NCI-H460 (cell line): Measurements from ENCODE around the gene ALPG. TPM values are rescaled to one million over a fixed set of nuclear protein-coding genes. Genes with fewer than 3 reads are reported as not detected.
"Not testable (repeated sequence)": the region's sequence is repeated elsewhere in the genome, so short reads cannot be mapped to it uniquely, and the experiment has no call there.

ENCODE experiments used
- DNase-seq: peaks from one replicate; pipeline ENCODE4 v3.0.0-alpha.2; 2016; ENCODE audit warnings: low read depth; ENCODE audit errors: extremely low read depth
- polyA plus RNA-seq: library from polyadenylated mRNA; depleted of rRNA; stranded (reverse); fragments of >200 nt; gene quantifications from 2 replicates; pipeline ENCODE4 v1.2.3, GENCODE V29; 2014; cell fraction: nucleus; rRNA removed
- total RNA-seq: library from RNA; depleted of rRNA; stranded (reverse); fragments of >200 nt; shearing (Covaris generic); gene quantifications from 2 replicates; pipeline ENCODE4 v1.2.3, GENCODE V29; 2014; rRNA removed

The ALPG gene
- total RNA-seq, result not detected in 2 replicates
- not detected in 2 replicates for polyA plus RNA-seq

GRCh38 chr2:232406556-232407310 lies at the start of gene ALPG:
Gene ALPG, plus strand, starts transcription at chr2:232406844. Its CDS starts 51 bp downstream, at chr2:232406895.
- DNase-seq, result no peak

DNA sequence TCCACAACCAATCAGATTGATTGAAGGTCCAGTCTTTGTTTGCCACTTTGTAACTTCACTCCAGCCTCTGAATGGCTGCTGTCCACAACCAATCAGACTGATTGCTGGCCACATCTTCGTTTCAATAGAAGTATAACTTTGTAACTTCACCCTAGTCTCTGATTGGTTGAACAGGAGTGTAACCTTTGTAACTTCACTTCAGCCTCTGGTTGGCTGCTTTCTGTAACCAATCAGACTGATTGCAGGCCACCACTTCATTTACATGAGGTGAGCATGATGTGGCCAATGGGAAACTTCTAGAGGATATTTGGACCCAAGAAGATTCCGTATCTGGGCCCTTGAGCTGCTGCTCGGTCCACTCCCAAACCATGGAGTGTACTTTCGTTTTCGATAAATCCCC lies 45.0 kb upstream of the ALPG start:
- DNase-seq, result no peak

DNA sequence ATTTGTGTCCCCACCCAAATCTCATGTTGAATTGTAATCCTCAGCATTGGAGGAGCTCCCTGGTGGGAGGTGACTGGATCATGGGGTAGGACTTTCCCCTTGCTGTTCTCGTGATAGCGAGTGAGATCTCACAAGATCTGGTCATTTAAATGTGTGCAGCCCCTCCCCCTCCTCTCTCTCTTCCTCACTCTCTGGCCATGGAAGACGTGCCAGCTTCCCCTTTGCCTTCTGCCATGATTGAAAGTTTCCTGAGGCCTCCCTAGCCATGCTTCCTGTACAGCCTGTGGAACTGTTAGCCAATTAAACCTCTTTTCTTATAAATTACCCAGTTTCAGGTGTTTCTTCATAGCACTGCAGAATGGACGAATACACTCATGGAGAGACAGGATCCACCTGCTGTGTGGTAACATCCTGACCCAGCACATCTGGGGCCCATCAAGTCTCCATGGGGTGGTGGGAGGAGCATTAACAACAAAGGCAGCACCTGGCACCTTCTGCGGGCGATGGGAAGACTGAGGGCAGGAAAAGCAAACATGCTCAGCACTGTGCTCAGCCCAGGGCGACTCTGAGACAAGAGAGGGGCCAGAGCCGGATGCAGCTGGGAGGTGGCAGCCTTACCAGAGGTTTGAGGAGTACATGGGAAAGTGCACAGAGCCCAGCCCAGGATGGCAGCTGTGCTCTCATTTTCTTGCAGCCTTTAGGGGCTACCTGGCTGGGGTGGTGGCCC lies 44.3 kb upstream of the ALPG start:
- DNase-seq, result no peak

- not testable (repeated sequence) for DNase-seq
These were observed 43.4 kb upstream of the ALPG start for GRCh38 chr2:232363064-232363783.

DNA sequence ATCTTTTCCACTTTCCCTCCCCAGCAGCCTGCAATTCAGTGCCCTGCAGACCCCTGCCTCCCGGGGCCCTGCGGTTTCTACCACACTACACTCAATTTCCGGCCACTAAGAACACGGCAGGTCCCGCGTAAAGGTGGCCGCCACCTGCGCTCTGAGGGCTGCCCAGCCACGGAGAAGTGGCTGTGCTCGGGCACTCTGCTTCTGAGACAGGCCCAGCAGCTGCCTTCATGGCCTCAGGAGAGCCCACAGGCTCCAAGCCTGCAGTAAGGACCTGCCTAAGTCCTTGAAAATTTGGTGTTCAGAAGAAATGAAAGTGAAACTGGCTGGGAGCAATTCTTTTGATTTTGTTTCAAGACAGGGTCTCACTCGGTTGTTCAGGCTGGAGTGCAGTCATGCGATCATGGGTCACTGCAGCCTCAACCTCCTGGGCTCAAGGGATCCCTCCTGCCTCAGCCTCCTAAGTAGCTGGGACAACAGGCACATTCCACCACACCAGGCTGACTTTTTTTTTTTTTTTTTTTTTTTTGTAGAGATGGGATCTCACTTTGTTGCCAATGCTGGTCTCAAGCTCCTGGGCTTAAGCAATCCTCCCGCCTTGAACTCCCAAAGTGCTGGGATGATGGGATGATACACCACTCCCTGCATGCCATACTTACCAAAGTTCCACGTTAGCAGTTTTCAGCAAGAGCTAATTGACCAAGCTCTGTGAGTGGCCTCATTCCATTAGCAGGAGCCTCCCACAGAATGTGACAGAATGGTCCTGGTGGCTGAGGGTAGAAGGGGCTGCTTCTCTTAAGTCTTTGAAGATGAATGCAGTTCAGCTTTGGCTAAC lies 42.6 kb upstream of the ALPG start:
- DNase-seq, result no peak

GRCh38 chr2:232364806-232365594 lies 41.6 kb upstream of the ALPG start:
- not testable (repeated sequence) for DNase-seq

DNA sequence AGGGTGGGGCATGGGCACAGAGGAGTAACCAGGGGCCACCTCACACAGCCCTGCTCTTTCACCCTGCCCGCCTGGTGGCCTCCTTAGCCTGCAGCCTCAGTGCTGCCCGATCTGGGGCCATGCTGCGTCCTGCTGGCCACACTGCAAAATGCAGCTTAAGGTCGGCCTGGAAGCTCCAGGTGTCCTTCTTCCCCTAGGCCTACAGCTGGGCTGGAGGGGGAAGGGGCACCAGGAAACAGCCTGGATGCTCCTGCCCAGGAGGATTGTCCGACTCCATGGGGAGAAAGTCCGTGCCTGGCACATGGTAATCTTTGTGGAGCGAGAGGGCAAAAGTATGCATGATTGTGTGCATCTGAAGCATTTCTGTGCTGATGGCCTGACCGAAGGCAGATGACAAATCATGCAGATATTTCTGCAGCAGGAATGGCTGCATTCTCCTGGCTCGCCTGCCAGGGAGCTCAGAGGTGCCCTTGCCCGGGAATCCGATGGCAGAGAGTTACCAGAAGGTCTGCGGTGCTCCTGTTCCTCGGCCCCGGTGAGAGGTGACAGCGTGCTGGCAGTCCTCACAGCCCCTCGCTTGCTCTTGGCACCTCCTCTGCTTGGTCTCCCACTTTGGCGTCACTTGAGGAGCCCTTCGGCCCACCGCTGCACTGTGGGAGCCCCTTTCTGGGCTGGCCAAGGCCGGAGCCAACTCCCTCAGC lies 40.9 kb upstream of the ALPG start:
- peak; percentile 29 for DNase-seq

DNA sequence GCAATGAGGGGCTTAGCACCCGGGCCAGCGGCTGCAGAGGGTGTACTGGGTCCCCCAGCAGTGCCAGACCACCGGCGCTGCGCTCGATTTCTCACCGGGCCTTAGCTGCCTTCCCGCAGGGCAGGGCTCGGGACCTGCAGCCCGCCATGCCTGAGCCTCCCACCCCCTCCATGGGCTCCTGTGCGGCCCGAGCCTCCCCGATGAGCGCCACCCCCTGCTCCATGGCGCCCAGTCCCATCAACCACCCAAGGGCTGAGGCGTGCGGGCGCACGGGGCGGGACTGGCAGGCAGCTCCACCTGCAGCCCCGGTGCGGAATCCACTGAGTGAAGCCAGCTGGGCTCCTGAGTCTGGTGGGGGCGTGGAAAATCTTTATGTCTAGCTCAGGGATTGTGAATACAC lies 40.2 kb upstream of the ALPG start:
- not testable (repeated sequence) for DNase-seq

- no peak for DNase-seq
These were observed 39.6 kb upstream of the ALPG start for GRCh38 chr2:232367016-232367415.

- DNase-seq, result no peak
These were observed 38.9 kb upstream of the ALPG start for GRCh38 chr2:232367591-232368233.

GRCh38 chr2:232368311-232368731 lies 38.3 kb upstream of the ALPG start:
- DNase-seq, result no peak

GRCh38 chr2:232369126-232369951 lies 37.3 kb upstream of the ALPG start:
- DNase-seq, result no peak

GRCh38 chr2:232370007-232370406 lies 36.6 kb upstream of the ALPG start:
- not testable (repeated sequence) for DNase-seq

- no peak for DNase-seq
These were observed 34.1 kb upstream of the ALPG start for GRCh38 chr2:232372231-232373208.

GRCh38 chr2:232374356-232374755 lies 32.3 kb upstream of the ALPG start:
- DNase-seq, result no peak

DNA sequence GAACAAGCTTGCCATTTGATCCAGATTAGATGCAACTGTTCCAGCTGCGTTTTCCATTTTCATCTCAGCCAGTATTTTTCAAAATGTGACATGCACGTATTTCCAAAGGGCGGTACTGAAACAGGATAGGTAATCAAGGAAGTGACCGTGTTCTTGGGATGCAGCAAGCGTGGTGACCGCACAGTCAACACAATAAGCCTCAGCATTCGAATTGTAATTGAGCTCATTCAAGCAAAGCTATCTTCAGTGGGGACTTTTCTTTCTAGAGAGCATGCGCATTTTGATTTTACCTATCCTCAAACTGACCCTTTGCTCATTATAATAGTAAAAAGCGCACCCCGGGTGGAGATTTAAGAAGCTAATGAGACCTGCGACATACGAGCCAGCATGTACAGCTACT lies 31.5 kb upstream of the ALPG start:
- no peak for DNase-seq
